ENCODE data around the gene FAM53B. TPM values are rescaled to one million over a fixed set of nuclear protein-coding genes. Genes with fewer than 3 reads are reported as not detected.

FAM53B gene
- total RNA-seq, 2 donors from 2014 or later: 17.1 to 21.1 TPM

- no peak for DNase-seq
- H3K36me3 ChIP-seq (replicated peaks in 1 of 2; ENCODE audit: insufficient read depth in 1 of 2, low read depth in 2 of 2): no peaks in the 10 kb centered on the region
- TF ChIP-seq, protein P1, sequence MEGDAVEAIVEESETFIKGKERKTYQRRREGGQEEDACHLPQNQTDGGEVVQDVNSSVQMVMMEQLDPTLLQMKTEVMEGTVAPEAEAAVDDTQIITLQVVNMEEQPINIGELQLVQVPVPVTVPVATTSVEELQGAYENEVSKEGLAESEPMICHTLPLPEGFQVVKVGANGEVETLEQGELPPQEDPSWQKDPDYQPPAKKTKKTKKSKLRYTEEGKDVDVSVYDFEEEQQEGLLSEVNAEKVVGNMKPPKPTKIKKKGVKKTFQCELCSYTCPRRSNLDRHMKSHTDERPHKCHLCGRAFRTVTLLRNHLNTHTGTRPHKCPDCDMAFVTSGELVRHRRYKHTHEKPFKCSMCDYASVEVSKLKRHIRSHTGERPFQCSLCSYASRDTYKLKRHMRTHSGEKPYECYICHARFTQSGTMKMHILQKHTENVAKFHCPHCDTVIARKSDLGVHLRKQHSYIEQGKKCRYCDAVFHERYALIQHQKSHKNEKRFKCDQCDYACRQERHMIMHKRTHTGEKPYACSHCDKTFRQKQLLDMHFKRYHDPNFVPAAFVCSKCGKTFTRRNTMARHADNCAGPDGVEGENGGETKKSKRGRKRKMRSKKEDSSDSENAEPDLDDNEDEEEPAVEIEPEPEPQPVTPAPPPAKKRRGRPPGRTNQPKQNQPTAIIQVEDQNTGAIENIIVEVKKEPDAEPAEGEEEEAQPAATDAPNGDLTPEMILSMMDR (IDR thresholded peaks at IDR 0.05): no peak
- no peak for TF ChIP-seq POLR2A (IDR thresholded peaks at IDR 0.05)
- peak overlapping the region in 3 of 4 donors; percentile 31 to 78 (median 56) for H3K27ac ChIP-seq
- no peak for ATAC-seq
- H3K4me1 ChIP-seq: peaks cover 59% of the 10 kb centered on the region
- no peaks in the 10 kb centered on the region for H3K9me3 ChIP-seq
- no peaks in the 10 kb centered on the region for H3K27me3 ChIP-seq
- no peak overlapping the region for H3K4me3 ChIP-seq
- 81 to 88% methylated on average over 9 of the region's 9 CpGs for WGBS, 2 donors
- intact Hi-C loops (cut with DNase I): no loop called here
Observed at GRCh38 chr10:124723826-124724225, 20.4 kb downstream of the FAM53B start.

- TF ChIP-seq POLR2A (IDR thresholded peaks at IDR 0.05): peak in 1 of 3 donors; percentile 43
- TF ChIP-seq, protein P1 (IDR thresholded peaks at IDR 0.05): no peak
- Histone ChIP-seq H3K36me3 (replicated peaks in 1 of 2; ENCODE audit: insufficient read depth in 1 of 2, low read depth in 2 of 2) (no peaks in the 10 kb centered on the region), H3K4me1 (peaks cover 65% of the 10 kb centered on the region), H3K9me3 (no peaks in the 10 kb centered on the region), H3K27me3 (no peaks in the 10 kb centered on the region), H3K4me3 (no peak overlapping the region), H3K27ac (peak overlapping the region in 3 of 4 donors; percentile 7 to 78 (median 56))
- ATAC-seq (no peak), DNase-seq (no peak)
- WGBS, 2 donors: 70 to 81% methylated on average over 8 of the region's 8 CpGs
- intact Hi-C loops (cut with DNase I): no loop called here
Observed at GRCh38 chr10:124722798-124723783, 21.1 kb downstream of the FAM53B start.

- peaks cover 55% of the 10 kb centered on the region for H3K4me1 ChIP-seq
- TF ChIP-seq POLR2A (IDR thresholded peaks at IDR 0.05): peak in 1 of 3 donors; percentile 34
- TF ChIP-seq, protein P1 (IDR thresholded peaks at IDR 0.05): no peak
- peak in 2 of 4 donors; percentile 31 to 78 for DNase-seq
- ATAC-seq: peak; percentile 19
- H3K27ac ChIP-seq: peak overlapping the region in 2 of 4 donors; percentile 26 to 78
- WGBS, 2 donors: 64 to 75% methylated on average over 15 to 16 of the region's 16 CpGs
- H3K4me3 ChIP-seq: no peak overlapping the region
- H3K36me3 ChIP-seq (replicated peaks in 1 of 2; ENCODE audit: insufficient read depth in 1 of 2, low read depth in 2 of 2): no peaks in the 10 kb centered on the region
- H3K9me3 ChIP-seq: no peaks in the 10 kb centered on the region
- intact Hi-C loops (cut with DNase I): no loop called here
- H3K27me3 ChIP-seq: no peaks in the 10 kb centered on the region
Observed at GRCh38 chr10:124721330-124722045, 22.7 kb downstream of the FAM53B start.

DNA sequence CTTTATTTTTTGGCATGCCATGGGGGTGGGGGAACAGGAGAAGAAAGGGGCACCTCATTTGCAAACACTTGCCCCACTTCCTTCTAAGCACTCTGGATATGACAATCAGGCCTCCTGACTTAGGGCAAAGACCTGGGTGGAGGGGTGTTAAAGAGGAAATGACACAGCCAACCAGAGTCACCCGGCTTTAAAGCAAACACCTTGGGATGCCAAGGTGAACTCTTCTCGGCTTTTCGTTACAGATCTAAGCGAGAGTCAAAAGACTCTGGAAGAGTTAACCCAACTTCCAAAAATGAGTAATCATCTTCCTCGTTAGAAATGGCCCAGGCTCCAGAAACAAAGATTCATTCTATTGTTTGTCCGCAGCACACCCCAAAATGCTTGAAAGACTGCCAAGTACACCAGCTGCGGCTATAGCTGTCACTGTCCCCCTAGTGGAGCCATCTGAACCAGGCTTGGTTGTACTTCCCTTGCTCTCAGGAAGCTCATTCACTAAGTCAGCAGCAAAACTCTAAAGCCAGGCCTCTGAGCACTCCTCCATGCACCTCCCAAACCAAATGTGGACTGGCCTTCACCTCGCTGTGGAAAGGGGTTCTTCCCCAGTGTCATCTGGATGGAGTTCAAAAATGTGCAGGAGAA, 24.8 kb downstream of the FAM53B start:
- 47 to 74% methylated on average over 7 to 8 of the region's 8 CpGs for WGBS, 2 donors
- intact Hi-C loops (cut with DNase I): no loop called here
- TF ChIP-seq, protein P1 (IDR thresholded peaks at IDR 0.05): peak in 6 of 7 experiments; percentile 12 to 52 (median 34)
- no peak for TF ChIP-seq POLR2A (IDR thresholded peaks at IDR 0.05)
- no peaks in the 10 kb centered on the region for H3K9me3 ChIP-seq
- H3K4me3 ChIP-seq: no peak overlapping the region
- peaks cover 44% of the 10 kb centered on the region for H3K4me1 ChIP-seq
- peak overlapping the region in 2 of 4 donors; percentile 46 to 78 for H3K27ac ChIP-seq
- no peaks in the 10 kb centered on the region for H3K36me3 ChIP-seq (replicated peaks in 1 of 2; ENCODE audit: insufficient read depth in 1 of 2, low read depth in 2 of 2)
- ATAC-seq (peak; percentile 50), DNase-seq (peak in 3 of 4 donors; percentile 53 to 79 (median 53))
- no peaks in the 10 kb centered on the region for H3K27me3 ChIP-seq

Measured in body of pancreas (tissue), 4 donors.